H4 (cell line): ENCODE results near the gene MAPRE3. TPM values are rescaled to one million over a fixed set of nuclear protein-coding genes. Genes with fewer than 3 reads are reported as not detected.

Experiments
- DNase-seq: peaks from one replicate; pipeline ENCODE4 v3.0.0-alpha.2; 2015; ENCODE audit warnings: low spot score
- total RNA-seq: library from RNA; depleted of rRNA; stranded (reverse); fragments of >200 nt; shearing (Covaris generic); gene quantifications from 2 replicates; pipeline ENCODE4 v1.2.3, GENCODE V29; 2014

The MAPRE3 gene
- total RNA-seq, 1 experiment from 2014 or later = 4.0 TPM

DNA sequence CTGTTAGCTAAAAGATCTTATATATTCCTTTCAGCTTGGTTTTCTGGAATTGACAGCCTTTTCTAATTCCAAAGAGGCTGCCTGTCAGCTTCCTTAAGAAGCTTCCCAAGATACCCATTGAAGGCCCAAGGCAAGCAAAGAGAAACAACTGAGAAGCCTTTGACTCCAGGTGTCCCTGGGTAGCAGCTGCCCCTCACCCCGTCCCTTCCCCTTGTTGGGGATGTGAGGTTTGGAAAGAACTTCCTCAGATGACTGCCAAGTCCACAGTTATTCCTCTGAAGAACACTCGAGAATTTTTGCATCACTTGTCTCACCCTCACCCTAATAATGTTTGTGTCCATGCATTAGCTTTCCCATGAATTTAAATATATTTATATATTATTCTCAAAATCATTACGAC lies 13.3 kb downstream of the MAPRE3 start:
- DNase-seq = no peak

DNA sequence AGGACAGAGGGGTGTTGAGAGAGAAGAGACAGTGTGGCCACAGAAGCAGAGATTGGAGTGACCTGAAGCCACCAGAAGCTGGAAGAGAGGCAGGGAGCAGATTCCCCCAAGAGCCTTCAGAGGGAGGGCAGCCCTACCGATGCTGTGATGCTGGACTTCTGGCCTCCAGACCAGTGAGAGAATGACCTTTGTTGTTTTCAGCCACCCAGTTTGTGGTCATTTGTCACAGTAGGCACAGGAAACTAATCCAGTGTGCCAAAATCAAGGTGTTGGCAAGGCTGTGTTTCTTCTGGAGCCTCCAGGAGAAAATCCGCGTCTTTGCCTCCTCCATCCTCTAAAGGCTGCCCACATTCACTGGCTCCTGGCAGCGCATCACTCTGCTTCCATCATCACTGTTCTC lies 15.4 kb downstream of the MAPRE3 start:
- no peak for DNase-seq

DNA sequence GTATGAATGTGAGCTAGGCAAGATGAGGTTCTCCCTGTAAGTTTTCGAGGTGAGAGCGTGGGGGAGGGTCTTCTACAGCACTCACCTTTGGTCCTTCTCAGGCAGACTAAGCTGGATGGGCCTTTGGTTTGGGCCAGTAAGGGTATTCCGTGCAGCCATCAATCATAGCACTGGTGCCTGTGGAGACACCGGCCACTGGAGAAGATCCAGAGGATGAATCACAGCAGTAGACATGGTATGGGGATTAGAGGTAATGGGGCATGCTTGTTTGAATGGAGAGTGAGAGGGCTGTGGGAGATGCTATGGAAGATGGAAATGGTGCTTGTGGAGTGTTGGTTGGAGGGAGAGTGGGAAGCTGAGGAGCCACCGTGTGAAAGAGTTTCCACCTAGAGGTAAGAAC lies 16.1 kb downstream of the MAPRE3 start:
- DNase-seq = no peak

DNA sequence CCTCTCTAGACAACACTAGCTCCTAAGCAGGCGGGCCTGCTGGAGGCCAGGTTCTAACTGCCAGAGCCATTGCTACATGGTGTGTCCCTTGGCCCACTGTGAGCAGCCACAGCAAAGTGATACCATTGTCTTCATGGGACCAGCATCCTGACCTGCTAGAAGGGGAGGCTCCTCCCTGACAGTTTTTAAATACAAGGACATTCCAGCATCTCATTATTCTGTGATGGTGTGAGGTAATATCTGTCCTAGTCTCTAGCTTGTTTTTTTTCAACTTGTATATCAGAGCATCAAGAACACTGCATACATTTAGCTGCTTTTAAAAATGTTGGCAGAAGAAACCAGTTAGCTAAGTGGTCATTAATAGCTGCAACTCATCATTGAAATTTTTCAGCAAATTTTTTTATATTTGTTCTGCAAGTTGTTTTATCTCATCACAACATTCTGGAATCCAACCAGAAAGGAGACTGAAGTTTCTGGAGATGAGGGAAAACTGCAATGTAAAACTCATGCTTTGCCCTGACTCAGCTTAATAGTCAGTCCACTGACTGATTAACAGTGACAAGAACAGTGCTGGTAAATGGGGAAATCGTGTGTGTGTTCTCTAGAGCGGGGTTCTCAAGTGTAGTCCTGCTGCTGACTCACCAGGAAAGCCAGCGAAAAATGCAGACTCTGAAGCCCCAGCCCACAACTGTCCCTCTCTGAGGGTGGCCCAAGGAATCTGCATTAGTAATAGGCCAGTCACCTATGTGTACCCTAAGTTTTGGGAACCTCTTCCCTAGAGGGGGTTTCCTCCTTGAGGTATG lies 17.8 kb downstream of the MAPRE3 start:
- no peak for DNase-seq

DNA sequence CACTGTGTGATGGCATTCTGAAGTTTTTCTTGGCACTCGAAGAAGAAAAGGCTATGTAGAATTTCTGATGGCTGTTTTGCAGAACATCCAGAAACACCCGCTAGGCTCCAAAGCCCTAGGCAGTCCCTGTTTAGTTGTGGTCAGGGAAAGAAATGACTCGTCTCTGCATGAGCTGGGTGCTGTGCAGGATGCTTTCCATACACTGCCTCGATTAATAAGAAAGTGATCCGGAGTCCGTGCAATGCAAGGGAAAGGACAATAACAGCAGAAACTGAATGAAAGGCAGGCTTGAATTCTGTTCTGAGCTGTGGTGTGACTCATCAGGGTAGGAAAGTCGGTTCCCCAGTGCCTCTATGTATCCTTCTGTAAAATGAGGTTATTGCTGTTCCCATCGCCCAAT lies 18.7 kb downstream of the MAPRE3 start:
- no peak for DNase-seq

DNA sequence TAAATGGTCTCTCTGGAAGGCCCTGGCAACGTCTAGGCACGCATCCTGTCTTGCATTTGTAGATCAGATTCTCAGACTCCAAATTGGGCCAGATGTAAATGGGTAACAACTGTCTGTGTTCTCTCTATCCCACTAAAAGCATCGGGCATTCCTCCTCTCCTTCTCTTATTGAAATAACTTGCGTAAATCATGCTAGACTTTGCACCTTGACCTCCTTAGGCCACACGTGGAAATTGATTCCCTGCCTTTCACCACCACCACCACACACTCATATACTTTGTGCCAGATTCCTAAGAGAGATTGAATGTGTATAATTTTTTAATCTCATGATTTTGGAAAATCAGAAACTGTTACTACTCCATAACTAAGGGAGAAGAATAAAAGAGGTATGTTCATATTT lies 21.3 kb downstream of the MAPRE3 start:
- DNase-seq = no peak

DNA sequence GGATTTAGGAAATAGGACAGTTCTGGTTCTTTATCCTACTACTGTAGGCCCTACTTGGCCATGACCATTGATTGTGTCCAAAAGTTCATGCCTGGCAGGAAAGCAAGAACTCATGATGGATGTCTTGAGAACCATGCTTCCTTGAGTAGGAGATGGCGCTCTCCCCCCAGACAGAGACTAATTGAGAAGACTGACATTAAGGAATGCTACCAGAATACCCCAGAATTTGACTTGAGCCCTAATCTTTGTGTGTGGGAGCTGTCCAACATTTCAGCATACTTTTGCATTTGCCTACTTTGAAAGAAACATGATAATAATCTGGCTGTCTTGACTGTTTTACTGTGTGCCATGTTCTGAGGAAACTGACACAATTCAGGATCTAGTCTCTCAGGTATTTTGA lies 23.3 kb downstream of the MAPRE3 start:
- no peak for DNase-seq

DNA sequence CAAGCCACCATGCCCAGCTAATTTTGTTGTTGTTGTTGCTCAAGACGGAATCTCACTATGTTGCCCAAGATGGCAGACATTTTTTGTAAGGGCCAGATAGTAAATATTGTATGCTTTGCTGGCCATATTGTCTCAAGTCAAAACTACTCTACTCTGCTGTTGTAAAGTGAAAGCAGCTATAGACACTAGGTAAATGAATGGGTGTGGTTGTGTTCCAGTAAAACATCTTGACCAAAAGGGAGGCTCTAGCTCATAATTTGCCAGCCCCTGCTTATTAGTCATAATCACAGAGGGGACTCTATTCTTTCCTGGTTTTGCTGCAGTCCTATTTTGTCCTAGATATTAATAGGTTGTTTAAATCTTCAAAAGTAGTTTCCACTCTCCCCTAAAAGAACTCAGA lies 24.5 kb downstream of the MAPRE3 start:
- no peak for DNase-seq

DNA sequence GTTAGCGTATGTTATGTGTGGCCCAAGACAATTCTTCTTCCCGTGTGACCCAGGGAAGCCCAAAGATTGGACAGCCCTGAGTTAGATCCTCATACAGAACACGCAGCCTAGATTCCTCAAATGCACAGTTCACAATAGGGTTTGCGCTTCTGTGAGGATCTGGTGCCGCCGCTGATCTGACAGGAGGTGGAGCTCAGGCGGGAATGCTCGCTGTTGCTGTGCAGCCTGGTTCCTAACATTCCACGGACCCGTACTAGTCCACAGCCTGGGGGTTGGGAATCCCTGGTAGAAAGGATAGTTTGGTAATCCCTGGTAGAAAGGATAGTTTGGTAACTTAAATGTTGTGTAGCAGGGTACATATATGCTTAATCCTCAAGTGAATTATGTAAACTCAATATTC lies 27.0 kb downstream of the MAPRE3 start:
- DNase-seq = no peak

DNA sequence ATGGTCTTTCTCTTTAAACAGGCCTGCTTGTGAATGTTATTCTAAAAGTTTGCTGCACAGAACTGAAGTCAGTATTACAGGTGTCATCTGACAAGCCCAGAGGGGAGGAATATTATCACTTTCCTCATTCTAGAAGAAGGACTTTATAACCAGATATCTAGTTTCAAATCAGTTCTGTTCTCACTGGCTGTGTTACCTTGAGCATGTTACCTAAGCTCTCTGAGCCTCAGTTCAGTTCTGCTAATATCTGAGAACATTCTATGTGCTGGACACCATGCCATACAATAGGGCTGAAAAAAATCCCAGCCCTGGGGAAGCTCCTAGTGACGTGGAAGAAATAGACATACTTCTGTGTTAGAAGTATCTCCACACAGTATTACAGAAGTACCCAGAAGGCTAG lies 27.9 kb downstream of the MAPRE3 start:
- no peak for DNase-seq

DNA sequence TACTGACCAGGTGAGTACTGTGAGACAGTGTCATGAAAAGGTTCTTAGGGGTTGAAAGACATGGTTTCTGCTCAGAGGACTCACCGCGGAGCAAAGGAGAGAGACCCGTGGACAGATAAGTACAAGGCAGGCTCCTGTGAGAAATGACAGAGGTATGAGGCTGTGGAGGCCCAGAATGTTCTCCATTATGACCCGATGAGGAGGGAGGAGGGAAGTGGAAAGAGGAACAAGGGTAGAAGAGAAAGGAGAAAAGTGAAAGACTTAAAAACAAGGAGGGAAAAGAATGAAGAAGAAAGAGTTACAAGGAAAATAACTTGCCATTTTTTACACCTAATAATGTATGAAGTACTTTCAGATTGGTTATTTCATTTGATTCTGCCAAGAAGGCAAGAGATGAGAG lies 29.8 kb downstream of the MAPRE3 start:
- DNase-seq = no peak

DNA sequence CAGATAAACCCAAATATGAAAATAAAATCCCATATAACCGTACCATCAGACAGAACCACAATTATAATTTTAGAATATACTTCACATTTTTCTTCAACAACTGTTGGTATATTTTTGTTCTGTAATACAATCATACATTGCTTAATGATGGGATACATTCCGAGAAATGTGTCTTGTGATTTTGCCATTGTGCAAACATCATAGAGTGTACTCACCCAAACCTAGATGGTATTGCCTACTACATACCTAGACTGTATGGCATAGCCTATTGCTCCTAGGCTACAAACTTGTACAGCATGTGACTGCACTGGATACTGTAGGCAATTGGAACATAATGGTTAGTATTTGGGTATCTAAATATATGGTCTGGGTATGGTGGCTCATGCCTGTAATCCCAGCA lies 30.6 kb downstream of the MAPRE3 start:
- DNase-seq = no peak

DNA sequence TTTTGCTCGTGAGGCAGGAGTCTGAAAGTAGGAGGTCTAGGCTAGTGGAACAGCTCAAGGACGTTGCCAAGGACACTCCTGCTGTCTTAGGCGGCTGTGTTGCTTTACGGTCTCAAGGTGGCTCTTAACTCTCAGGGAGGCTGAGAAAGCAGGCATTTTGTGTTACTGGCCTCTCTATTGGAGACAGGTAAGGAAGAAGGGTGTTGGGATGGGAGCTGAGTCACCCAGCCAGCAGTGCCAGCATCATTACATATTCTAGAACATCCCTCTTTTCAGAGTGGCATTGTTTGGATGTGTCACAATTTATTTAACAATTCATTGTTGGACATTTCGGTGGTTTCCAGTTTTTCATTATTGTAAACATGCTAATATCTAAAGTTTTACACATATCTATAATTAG lies 31.5 kb downstream of the MAPRE3 start:
- DNase-seq = no peak

DNA sequence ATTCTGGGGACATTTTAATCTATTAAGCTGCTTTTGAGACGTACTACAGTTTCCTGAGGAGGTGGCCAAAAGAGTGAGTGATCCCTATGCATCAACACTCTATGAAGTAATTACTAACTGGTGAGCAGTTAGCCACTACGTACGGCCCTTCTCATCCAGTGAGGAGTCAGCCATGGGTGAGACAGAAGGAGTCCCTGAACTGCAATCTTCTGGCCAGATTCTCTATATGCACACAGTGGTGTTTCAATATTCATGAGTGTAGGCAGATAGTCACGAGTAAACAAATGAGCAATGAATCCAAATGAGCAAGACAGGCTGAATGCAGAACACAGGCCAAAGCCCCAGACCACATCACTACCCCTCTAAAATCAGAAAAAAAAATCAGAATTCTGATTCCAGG lies 32.6 kb downstream of the MAPRE3 start:
- DNase-seq = no peak

DNA sequence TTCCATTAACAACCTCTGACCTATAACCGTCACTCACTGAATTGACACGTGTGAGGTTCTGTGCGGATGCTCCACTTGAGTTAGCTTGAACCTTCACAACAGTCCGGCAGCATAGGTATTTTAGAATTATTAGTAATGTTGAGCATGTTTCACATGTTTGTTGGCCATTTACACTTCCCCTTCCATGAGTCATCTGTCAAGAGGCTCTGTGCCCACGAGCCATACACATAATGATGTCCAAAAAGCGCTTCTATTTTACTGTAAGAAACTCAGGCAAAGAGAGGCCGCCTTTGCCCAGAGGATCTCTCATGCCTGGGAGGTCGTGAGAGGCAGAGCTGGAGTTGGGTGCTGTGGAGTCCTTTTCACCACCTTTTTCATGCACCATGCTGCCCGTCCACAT lies 33.4 kb downstream of the MAPRE3 start:
- DNase-seq = no peak

DNA sequence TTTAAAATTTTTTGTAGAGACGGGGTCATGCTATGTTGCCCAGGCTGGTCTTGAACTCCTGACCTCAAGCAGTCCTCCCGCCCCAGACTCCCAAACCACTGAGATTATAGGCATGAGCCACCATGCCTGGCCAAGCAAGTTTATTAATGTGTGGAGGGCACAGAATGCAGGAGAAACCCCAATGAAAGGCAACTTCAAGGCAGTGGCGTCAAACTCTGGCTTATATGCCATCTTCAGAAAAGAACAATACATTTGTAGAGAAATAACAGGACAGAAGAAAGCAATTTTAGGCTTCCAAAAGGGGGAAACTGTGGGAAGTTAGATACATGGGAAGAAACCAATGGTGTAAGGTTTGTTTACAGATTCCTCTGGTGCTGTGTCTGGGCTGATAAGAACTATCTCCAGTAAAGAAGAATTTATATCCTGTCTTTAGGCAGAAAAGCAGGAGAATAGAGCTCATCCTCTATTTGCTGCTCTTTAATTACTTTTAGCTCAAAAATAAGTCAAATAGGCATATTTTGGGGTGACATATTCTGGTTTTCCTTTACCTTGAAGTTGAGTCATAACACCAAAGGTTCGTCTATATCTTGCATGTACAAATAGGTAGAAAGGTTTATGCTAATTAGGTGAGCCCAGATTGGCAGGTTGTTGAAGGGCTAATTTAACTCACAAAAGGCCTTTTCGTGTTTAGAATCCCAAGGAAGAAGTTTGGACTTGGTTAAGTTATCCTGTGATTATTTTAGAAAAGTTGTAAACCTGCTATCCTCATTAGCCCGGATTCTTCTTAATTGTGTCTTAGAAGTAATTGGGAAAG lies 36.4 kb downstream of the MAPRE3 start:
- DNase-seq = no peak

DNA sequence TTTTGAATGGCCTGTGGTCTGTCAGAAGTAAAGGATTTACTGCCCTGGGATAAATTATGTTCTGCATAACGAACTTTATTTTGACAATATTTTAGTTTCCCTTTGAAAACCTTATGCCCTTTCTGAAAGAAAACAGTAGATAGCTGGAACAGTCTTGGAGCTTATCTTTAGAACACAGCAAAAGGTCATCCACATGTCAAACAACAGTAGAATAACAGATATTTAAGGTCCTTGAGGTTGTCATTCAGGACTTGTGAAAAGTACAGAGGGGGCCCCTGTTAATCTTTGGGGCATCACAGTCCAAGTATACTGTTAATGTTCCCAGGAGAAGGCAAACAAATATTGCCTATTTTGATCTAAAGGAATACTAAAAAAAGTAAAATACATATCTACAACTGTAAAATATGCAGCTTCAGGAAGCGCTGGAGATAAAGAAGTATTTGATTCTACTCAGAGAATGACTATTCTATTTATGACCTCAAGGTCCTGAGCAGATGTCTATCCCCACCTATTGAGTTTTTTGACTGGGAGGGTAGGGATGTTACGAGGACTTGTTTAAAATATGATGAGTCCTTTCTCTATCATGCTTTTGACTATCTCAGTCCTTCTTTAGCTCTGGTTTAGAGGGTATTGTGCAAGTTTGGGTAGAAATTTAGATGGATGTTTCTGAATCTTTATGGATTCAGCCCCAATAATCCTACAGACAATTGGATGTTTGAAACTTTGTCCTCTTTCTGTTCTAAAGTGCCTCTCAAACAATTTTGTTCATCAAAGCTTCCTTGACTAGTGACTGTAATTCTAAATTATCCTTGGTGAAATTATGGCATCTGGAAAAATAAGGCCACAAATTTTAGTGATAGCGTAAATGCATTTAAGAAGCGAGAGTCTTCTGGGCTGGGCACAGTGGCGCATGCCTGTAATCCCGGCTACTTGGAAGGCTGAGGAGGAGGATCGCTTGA lies 37.3 kb downstream of the MAPRE3 start:
- DNase-seq = no peak

DNA sequence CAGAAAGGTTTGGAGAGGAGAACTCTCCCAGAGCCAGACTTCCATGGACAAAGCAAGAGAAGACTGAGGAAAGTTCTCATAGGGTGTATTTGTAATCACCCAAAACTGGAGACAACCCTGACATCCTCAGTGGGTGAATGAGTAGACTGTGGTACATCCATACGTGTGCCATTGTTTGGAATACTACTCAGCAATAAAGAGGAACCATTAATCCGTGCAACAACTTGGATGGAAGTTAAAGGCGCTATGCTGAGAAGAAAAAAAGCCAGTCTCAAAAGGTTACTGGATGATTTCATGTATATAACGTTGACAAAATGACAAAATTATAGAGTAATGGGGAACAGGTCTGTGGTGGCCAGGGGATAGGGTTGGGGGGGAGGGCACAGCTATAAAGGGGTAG lies 38.2 kb downstream of the MAPRE3 start:
- no peak for DNase-seq

DNA sequence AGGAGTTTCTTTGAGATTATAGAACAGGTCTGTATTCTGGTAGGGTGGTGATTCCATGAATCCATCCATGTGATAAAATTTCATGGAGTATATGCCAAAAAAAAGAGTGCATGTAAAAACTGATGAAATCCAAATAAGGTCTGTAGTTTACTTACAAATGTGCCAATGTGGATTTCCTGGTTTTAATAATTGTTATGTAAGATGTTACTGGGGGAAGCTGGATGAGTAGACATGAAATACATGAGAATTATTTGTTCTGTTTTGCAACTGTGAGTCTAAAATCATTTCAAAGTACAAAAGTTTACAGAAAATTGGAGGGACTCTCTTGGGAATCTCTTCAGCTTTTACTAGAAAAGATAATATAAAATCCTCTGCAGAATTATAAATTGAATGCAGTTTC lies 38.6 kb downstream of the MAPRE3 start:
- DNase-seq = no peak

DNA sequence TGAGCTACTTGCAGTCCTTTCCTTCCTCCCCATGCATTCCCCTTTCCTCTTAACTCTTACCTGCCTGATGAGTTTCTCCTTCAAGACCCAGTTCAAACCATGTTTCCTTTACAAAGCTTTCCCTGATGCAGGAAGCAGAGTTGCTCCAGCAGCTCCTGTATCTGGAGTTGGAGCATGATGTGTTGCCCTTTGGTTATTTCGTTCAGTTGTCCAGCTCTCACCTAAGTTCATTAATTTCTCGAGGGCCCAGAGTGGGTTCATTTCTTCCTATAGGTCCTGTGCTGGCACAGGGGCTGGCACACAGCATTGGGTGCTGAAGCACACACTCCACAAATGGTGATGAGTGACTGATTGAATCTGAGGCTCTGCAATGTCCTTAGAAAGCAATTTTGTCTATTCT lies 39.3 kb downstream of the MAPRE3 start:
- no peak for DNase-seq

DNA sequence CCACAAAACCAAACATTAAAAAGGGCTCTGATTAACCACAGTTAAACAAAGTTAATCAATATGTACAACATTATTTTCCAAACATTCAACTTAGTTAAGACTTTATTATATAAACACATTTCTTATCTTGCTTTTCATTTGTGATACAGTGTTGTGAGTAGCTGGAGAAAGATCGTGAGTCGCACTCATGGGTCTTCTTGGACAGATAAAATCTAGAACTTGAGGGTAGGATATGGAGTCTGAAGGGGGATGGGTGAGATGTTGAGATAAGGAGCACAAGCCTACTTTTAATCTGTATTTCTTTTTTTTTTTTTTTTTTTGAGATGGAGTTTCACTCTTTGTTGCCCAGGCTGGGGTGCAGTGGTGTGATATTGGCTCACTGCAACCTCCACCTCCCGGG lies 39.7 kb downstream of the MAPRE3 start:
- no peak for DNase-seq

DNA sequence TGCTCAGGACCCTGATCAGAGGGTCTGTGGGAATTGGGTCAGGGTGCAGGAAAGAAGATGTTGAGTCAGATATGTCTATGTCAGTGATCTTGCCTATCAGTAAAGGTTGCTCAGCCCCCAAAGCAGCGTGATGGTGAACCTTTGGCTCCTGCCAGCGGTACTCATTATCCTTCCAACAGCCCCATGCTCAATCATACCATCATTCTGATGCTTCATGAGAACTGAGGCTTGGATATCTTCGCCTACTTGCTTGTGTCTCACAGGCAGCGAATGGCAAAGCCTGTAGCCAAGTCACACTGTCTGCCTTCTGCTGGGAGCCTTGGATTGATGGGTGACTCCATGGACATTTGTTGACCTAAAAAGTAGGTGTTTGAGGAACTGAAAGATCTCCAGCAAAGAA lies 43.3 kb downstream of the MAPRE3 start:
- DNase-seq = no peak
